ENCODE data around the gene KRTAP4-9. TPM values are rescaled to one million over a fixed set of nuclear protein-coding genes. Genes with fewer than 3 reads are reported as not detected.
"Not testable (repeated sequence)": the region's sequence is repeated elsewhere in the genome, so short reads cannot be mapped to it uniquely, and the experiment has no call there.

Gene KRTAP4-9
- total RNA-seq, 1 experiment from 2014 or later: not detected

DNA sequence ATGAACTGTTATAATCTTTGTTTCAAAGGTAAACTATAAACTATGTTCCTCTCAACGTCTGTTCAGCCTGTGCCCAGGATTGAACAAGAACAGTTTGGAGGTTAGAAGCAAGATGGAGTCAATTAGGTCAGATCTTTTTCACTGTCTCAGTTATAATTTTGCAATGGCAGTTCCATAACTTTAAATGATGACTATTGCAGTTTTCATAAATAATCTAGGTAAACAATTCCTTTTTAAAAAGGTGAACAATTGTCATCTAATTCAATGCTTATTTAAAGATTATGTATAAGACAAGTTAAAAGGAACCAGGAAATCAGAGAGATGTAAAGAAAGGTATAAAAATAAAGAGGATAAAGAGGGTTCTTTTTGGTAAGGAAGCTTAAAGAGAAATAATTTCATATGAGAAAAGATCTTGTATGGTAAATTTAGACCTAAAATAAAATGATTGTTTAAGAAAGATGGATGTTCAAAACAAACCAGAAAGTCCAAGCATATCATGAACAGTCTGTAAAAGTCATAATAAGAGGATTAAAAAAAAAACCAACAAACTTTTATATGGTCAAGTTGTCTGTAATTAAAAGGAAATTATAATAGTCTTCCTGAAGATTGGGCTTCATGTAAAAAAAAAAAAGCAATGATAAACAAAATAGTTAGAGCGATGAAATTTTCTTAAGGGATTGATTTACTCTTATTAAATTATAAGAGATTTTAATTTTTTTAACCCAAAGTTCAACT lies 6.1 kb downstream of the KRTAP4-9 start:
- Histone ChIP-seq H3K4me1 (no peaks in the 10 kb centered on the region), H3K4me3 (ENCODE audit: low read depth, low read length) (no peak overlapping the region), H3K9me3 (peaks cover 10% of the 10 kb centered on the region), H3K27me3 (replicated peaks; ENCODE audit: control insufficient read depth, insufficient read depth, low read length) (no peaks in the 10 kb centered on the region), H3K36me3 (ENCODE audit: control insufficient read depth, insufficient read depth, low read length) (no peaks in the 10 kb centered on the region)
- no peak overlapping the region for H3K4me3 Mint-ChIP-seq (ENCODE audit: unreplicated experiment)
- H3K9me3 Mint-ChIP-seq (ENCODE audit: unreplicated experiment): peaks cover 29% of the 10 kb centered on the region
- no peaks in the 10 kb centered on the region for H3K27me3 Mint-ChIP-seq (ENCODE audit: insufficient read depth, unreplicated experiment)
- no peak overlapping the region for H3K27ac Mint-ChIP-seq (ENCODE audit: unreplicated experiment)
- no peaks in the 10 kb centered on the region for H3K36me3 Mint-ChIP-seq (ENCODE audit: insufficient read depth, unreplicated experiment)
- POLR2A ChIA-PET: no interaction called here
- BruUV-seq (replicated peaks): no TSS peak
- TF ChIP-seq, protein P1, sequence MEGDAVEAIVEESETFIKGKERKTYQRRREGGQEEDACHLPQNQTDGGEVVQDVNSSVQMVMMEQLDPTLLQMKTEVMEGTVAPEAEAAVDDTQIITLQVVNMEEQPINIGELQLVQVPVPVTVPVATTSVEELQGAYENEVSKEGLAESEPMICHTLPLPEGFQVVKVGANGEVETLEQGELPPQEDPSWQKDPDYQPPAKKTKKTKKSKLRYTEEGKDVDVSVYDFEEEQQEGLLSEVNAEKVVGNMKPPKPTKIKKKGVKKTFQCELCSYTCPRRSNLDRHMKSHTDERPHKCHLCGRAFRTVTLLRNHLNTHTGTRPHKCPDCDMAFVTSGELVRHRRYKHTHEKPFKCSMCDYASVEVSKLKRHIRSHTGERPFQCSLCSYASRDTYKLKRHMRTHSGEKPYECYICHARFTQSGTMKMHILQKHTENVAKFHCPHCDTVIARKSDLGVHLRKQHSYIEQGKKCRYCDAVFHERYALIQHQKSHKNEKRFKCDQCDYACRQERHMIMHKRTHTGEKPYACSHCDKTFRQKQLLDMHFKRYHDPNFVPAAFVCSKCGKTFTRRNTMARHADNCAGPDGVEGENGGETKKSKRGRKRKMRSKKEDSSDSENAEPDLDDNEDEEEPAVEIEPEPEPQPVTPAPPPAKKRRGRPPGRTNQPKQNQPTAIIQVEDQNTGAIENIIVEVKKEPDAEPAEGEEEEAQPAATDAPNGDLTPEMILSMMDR (IDR thresholded peaks at IDR 0.05; ENCODE audit: insufficient read depth in 1 of 2, low read depth in 1 of 2, low read length in 1 of 2, severe bottlenecking in 1 of 2, unreplicated experiment in 1 of 2): no peak
- CTCF ChIA-PET: no interaction called here
- H3K4me1 Mint-ChIP-seq (ENCODE audit: low read depth, unreplicated experiment): no peaks in the 10 kb centered on the region
- no peak for DNase-seq
- intact Hi-C loops (cut with micrococcal nuclease; ENCODE audit: unreplicated experiment): no loop called here

DNA sequence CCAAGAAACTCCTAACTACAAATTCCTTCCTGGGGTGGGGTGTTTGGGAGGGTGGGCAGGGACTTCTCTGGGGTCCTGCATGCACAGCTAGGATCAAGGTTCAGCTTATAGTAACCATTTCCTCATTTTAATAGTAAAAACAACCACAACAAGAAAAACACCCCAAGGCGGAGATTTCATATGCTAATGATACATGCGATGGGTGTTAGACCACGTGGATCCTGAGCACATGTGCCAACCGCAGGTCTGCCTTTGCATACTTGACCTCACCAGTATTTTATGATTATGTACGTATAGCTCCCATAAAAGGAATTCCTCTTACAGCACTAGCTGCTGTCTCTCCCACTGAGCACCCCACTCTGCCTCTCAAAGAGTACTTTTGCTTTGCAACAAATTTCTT lies 11.1 kb downstream of the KRTAP4-9 start:
- CTCF ChIA-PET: no interaction called here
- no peaks in the 10 kb centered on the region for H3K27me3 Mint-ChIP-seq (ENCODE audit: insufficient read depth, unreplicated experiment)
- peaks cover 5% of the 10 kb centered on the region for H3K9me3 Mint-ChIP-seq (ENCODE audit: unreplicated experiment)
- intact Hi-C loops (cut with micrococcal nuclease; ENCODE audit: unreplicated experiment): no loop called here
- H3K4me3 Mint-ChIP-seq (ENCODE audit: unreplicated experiment): no peak overlapping the region
- TF ChIP-seq, protein P1 (IDR thresholded peaks at IDR 0.05; ENCODE audit: insufficient read depth in 1 of 2, low read depth in 1 of 2, low read length in 1 of 2, severe bottlenecking in 1 of 2, unreplicated experiment in 1 of 2): no peak
- no peaks in the 10 kb centered on the region for H3K36me3 Mint-ChIP-seq (ENCODE audit: insufficient read depth, unreplicated experiment)
- Histone ChIP-seq H3K27me3 (replicated peaks; ENCODE audit: control insufficient read depth, insufficient read depth, low read length) (no peaks in the 10 kb centered on the region), H3K4me1 (no peaks in the 10 kb centered on the region), H3K4me3 (ENCODE audit: low read depth, low read length) (no peak overlapping the region), H3K9me3 (peaks cover 9% of the 10 kb centered on the region), H3K36me3 (ENCODE audit: control insufficient read depth, insufficient read depth, low read length) (no peaks in the 10 kb centered on the region)
- no peak for DNase-seq
- POLR2A ChIA-PET: no interaction called here
- H3K4me1 Mint-ChIP-seq (ENCODE audit: low read depth, unreplicated experiment): no peaks in the 10 kb centered on the region
- no peak overlapping the region for H3K27ac Mint-ChIP-seq (ENCODE audit: unreplicated experiment)
- no TSS peak for BruUV-seq (replicated peaks)

DNA sequence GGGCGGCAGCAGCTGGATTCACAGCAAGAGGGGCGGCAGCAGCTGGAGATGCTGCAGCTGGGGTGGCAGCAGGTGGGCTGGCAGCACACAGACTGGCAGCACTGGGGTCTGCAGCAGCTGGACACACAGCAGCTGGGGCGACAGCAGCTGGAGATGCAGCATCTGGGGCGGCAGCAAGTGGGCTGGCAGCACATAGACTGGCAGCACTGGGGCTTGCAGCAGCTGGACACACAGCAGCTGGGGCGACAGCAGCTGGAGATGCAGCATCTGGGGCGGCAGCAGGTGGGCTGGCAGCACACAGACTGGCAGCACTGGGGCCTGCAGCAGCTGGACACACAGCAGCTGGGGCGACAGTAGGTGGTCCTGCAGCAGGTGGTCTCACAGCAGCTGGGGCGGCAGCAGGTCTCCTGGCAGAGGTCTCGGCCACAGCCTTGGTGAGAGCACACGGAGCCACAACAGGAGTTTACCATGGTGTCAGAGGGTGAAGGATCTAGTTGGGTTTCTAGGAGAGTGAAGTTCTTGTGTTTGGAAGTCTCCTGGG lies 12.7 kb downstream of the KRTAP4-9 start, which contains the start of gene KRTAP4-11:
KRTAP4-11 (minus strand) TSS at position 528 of the 541 bp plus-strand sequence; CDS start at position 470, 58 bp downstream.
- H3K27me3 Mint-ChIP-seq (ENCODE audit: insufficient read depth, unreplicated experiment); H3K9me3 Mint-ChIP-seq (ENCODE audit: unreplicated experiment); BruUV-seq (replicated peaks); H3K36me3 ChIP-seq (ENCODE audit: control insufficient read depth, insufficient read depth, low read length); H3K4me1 Mint-ChIP-seq (ENCODE audit: low read depth, unreplicated experiment); H3K4me3 Mint-ChIP-seq (ENCODE audit: unreplicated experiment); H3K27me3 ChIP-seq (replicated peaks; ENCODE audit: control insufficient read depth, insufficient read depth, low read length); CTCF ChIA-PET; H3K27ac Mint-ChIP-seq (ENCODE audit: unreplicated experiment); POLR2A ChIA-PET; H3K4me3 ChIP-seq (ENCODE audit: low read depth, low read length); H3K4me1 ChIP-seq; intact Hi-C loops (cut with micrococcal nuclease; ENCODE audit: unreplicated experiment); H3K36me3 Mint-ChIP-seq (ENCODE audit: insufficient read depth, unreplicated experiment); DNase-seq; H3K9me3 ChIP-seq: not testable (repeated sequence)
